GM18499 (cell line): ENCODE results near the gene FCHO1.

Experiments
- ATAC-seq: cut with Tn5 transposase; IDR thresholded peaks from one replicate; pipeline ENCODE4 v1.9.1; 2021; ENCODE audit warnings: moderate number of reproducible peaks; ENCODE audit not compliant: insufficient read depth, unreplicated experiment

Gene FCHO1

GRCh38 chr19:17824339-17824738 lies 73.1 kb downstream of the FCHO1 start:
- no peak for ATAC-seq

GRCh38 chr19:17826508-17827056 lies 75.3 kb downstream of the FCHO1 start:
- ATAC-seq = no peak

- ATAC-seq = no peak
These were observed 78.7 kb downstream of the FCHO1 start for GRCh38 chr19:17829855-17830566.

GRCh38 chr19:17830567-17831418 lies 79.5 kb downstream of the FCHO1 start:
- ATAC-seq = no peak

- no peak for ATAC-seq
These were observed 80.2 kb downstream of the FCHO1 start for GRCh38 chr19:17831419-17831888.

GRCh38 chr19:17832443-17833208 lies 81.3 kb downstream of the FCHO1 start:
- ATAC-seq = no peak

- no peak for ATAC-seq
These were observed 83.3 kb downstream of the FCHO1 start for GRCh38 chr19:17834350-17835181.

- no peak for ATAC-seq
These were observed 84.1 kb downstream of the FCHO1 start for GRCh38 chr19:17835182-17836006.

- ATAC-seq = no peak
These were observed 85.3 kb downstream of the FCHO1 start for GRCh38 chr19:17836530-17836929.

- no peak for ATAC-seq
These were observed 86.7 kb downstream of the FCHO1 start for GRCh38 chr19:17837972-17838371.
